GM21576 (cell line): ENCODE data around the gene SWAP70.
"Not testable (repeated sequence)": the region's sequence is repeated elsewhere in the genome, so short reads cannot be mapped to it uniquely, and the experiment has no call there.

Experiments used
- ATAC-seq: cut with Tn5 transposase; IDR thresholded peaks from one replicate; pipeline ENCODE4 v1.9.1; 2021; ENCODE audit warnings: mild to moderate bottlenecking, moderate library complexity; ENCODE audit not compliant: unreplicated experiment

The SWAP70 gene

DNA sequence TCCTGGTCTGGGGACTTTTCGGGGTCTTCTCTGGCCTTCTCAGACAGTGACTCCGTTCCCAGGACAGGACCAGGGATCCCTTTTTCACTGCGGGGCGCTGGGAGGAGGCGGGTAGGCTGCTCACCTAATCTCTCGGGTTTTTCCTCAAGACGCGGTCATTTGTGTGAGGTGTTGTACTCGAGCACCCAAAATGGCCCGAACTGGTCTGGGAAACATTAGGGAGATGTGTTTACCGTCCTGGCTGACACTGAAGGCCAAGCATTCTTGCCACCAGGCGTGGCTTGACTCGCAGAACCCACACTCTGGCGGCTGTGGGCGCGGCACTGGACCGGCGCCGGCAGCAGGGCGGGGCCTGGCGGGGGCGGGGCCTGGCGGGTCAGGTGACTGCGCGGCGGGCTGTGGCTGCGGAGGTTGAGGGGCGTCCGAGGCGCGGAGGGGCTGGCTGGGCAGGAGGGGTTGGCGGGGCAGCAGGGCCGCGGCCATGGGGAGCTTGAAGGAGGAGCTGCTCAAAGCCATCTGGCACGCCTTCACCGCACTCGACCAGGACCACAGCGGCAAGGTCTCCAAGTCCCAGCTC, at the start of gene SWAP70:
Gene SWAP70, plus strand, starts transcription at position 379 of the 577 bp plus-strand sequence. Its CDS starts 103 bp downstream, at position 482.
- peak; percentile 71 for ATAC-seq

DNA sequence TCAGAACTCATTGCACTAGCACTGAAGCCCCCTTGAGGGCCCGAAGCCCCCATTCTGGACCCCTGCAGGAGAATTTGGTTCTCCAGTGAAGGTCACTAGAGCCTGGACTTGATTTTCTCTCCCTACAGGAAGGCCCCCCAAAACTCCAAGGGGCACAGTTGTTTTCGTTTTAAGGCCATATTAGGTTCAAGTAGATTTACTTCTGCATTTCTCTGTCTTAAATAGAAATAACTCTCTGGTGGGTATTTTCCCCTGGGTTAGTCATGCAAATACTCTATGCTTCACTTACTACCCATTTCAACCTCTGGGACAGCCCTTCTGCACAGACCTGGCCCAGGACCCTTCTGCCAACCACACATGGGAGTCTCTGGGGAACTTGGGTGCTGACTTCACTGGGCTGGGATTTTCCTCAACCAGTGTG, 48.8 kb upstream of the SWAP70 start:
- ATAC-seq = peak; percentile 47

DNA sequence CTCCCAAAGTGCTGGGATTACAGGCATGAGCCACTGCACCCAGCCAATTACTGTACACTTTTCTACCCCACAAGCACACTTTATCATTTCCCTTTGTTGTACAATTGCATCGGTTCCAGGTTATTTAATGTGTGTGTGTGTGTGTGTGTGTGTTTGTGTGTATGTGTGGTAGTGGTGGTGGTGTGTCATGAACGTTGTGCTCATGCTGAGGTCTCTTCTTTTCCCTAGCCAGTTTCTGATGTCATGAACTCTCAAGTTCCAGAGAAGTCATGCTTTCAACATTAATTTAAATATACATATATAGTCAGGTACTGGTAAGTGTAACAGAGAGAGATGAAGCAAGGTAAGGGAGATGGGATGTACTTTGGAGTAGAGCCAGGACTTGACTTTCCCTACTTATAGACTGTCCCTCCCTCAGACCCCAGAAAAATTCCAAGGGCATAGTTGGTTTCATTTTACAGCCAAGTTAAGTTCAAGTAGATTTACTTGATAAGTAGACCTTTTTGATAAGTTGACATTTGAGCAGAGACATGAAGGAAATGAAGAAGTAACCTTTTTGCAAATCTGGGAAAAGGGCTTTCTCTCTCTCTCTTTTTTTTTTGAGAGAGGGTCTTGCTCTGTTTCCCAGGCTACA, 47.7 kb upstream of the SWAP70 start:
- no peak for ATAC-seq

DNA sequence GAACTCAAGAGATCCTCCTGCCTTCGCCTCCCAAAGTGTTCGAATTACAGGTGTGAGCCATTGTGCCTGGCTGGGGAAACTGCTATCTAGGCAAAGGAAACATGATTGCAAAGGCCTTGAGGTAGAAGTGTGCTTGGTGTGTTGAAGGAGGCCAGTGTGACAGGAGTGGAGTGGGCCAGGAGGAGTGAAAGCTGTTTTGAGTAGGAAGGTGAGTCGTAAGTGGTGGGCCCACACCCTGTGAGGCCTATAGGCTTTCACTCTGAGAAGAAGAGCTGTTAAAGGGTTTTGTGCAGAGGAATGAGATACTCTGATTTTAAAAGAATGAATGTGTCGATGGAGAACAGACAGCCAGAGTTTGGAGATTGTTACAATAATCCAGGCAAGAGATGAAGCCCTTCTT, 47.0 kb upstream of the SWAP70 start:
- no peak for ATAC-seq

DNA sequence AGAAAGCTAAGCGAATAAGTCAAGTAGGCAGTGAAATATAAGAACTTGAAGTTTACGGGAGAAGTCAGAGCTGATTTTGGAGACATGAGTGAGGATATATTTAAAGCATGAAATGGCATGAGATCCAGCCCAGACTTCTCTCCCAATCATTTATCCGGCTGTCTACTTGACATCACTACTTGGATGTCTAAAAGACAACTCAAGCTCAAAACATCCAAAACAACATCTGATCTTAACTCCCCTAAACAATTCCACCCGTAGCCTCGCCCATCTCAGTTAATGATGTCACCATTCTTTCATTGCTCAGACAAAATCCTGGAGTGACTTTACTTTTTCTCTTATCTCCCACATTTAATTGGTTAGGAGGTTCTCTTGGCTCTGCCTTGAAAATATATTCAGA, 45.9 kb upstream of the SWAP70 start:
- no peak for ATAC-seq

DNA sequence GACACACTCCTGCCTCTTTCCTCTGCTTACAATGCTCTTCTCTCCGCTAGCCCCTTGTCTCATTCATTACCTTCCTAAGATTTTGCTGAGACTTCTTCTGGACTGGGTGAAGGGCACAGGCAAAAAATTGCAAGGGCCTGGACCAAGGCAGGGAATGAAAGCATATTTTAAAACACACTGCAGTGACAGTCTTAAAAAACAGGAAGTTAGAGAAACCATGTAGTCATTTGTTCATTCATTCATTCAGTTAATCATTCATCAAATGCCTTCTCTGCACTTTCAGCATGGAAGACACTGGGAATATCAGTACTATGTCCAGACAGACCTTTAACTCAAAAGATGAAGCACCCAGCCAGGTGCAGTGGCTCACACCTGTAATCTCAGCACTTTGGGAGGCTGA, 44.9 kb upstream of the SWAP70 start:
- no peak for ATAC-seq

DNA sequence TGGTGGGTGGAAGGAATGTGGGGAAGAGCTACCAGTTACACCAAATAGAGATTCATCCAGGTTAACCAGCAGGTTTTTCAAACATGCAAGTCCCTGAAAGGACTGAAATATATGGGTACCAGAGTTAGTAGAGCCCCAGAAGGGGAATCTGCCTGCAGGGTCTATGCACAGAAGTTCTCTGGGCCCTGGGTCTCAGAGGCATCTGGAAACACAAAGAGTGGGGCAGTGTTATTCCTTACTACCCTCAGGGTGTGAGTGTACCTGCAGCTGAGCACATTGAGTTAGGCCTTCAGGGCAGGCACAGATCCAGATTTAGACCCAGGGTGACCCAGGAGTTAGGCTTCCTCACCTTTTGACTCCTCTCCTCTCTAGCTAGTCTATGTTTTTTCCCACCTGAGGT, 43.9 kb upstream of the SWAP70 start:
- ATAC-seq = no peak

DNA sequence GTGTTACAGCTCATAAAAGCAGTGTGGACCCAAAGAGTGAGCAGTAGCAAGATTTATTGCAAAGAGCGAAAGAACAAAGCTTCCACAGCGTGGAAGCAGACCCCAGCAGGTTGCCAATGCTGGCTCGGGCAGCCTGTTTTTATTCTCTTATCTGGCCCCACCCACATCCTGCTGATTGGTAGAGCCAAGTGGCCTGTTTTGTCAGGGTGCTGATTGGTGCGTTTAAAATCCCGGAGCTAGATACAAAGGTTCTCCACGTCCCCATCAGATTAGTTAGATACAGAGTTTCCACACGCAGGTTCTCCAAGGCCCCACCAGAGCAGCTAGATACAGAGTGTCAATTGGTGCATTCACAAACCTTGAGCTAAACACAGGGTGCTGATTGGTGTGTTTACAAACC, 41.5 kb upstream of the SWAP70 start:
- not testable (repeated sequence) for ATAC-seq

DNA sequence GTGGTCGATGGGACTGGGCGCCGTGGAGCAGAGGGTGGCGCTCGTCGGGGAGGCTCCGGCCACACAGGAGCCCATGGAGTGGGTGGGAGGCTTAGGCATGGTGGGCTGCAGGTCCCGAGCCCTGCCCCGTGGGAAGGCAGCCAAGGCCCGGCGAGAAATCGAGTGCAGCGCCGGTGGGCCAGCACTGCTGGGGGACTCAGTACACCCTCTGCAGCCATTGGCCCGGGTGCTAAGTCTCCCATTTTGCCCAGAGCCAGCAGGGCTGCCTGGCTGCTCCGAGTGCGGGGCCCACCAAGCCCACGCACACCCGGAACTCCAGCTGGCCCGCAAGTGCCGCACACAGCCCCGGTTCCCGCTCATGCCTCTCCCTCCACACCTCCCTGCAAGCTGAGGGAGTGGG, 40.8 kb upstream of the SWAP70 start:
- not testable (repeated sequence) for ATAC-seq

DNA sequence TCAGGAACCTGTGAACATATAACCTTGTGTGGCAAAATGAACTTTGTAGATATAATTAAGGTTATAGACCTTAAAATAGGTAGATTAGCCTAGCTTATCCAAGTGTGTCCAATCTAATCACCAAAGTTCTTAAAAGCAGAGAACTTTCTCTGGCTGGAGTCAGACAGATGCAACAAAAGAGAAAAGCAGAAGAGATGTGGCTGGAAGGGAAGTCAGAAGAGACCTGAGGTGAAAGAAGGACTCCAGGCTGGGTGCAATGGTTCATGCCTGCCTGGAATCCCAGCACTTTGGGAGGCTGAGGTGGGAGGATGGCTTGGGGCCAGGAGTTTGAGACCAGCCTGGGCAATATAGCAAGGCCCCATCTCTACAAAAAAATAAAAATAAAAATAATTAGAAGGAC, 39.4 kb upstream of the SWAP70 start:
- no peak for ATAC-seq

DNA sequence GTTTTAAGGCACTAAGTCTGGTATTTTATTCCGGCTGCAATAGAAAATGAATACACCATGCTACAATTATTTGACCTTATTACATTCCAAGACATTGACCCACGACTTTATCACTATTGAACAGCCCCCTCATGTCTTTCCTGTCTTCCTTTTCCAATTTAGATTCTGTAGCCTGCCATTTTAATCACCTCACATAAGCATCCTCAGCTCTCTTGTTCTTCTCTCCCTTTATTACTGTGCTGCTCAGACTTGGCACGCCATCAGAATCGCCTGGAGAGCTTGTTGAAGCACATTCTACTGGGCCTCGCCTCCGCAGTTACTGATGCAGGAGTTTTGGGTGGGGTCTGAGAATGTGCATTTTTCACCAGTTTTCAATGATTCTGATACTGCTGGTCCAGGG, 38.7 kb upstream of the SWAP70 start:
- ATAC-seq = no peak

DNA sequence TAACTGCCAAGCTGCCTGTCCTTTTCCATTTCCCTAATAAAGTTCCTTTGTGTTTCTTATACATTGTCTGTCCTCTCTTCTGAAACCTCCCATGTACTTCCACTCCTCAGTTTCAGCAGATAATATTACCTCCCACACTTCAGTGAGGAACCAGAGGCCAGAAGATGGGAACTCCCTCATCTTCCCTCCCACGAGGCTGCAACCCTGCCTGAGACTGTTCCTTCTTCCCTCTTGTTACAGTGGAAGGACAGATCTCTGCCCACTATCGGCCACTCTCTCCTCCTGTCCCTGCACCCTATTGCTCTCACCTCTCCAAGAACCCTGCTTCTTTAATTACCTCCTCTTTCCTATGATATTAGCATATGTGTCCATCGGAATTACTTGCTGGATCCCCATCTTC, 38.1 kb upstream of the SWAP70 start:
- no peak for ATAC-seq

DNA sequence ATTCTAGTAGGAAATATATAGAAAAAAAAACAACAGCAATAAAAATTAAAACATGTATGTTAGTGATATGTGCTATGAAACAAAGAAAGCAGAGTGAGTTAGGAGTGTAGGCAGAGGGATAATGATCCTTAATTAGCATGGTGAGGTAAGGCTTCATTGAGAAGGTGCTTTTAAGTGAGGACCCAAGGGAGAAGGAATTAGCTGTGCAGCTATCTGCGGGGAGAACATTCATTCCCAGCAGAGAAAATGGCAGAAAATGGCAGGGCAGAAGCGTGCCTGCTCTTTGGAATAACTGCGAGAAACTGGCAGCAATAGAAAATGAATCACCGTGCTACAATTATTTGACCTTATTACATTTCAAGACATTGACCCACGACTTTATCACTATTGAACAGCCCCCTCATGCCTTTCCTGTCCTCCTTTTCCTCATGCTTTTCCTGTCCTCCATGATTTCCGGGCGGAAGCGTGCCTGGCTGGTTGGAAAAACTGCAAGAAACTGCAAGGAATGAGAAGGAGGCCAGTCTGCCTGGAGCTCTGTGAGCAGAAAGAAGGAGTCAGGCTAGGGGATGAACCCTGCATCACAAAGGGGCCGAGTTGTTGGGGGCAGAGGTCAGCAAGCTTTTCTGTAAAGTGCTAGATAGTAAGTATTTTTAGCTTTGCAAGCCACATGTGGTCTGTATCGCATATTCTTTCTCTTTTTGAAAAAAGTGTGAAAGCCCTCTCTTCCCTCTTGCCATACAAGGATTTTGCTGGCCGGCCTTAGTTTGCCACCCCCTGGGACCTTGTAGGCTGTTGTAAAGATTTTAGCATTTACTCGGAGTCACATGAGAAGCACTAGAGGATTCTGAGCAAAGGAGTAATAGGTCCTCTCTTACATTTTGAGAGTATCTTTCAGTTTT, 37.1 kb upstream of the SWAP70 start:
- ATAC-seq = no peak

DNA sequence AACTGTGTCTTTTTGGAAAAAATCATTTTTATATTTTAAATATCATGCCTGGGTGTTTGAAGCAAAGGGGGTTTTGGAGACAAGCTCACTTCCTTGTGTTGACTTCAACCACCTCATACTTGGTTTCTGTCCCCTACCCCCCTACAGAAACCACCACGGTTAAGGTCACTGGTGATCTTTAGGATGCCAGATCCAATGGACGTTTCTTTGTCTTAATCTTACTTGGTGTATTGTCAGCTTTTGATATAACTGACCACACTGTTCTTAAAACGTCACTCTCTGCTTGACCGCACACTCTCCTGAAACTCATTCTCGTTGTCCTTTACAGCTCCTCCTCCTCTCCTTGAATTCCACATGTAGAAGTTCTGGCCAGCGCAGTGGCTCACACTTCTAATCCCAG, 34.8 kb upstream of the SWAP70 start:
- ATAC-seq = no peak

DNA sequence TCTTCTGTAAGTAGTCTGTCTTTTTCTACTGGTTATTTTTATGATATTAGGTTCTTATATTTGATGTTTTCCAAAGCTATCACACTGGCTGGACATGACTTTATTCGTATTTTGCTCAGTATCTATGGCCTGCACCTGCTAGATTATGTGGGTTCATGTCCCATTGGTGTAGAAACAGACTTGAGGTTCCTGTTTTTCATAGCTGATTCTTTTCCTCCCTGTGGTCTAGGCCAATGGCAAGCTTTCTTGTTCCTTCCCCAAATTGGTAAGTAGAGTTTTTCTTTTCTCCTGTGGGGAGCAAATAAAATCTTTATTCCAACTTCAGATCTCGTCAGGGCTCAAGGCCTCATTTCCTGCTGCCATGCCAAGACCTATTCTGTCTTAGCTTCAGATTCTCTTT, 30.2 kb upstream of the SWAP70 start:
- ATAC-seq = no peak

DNA sequence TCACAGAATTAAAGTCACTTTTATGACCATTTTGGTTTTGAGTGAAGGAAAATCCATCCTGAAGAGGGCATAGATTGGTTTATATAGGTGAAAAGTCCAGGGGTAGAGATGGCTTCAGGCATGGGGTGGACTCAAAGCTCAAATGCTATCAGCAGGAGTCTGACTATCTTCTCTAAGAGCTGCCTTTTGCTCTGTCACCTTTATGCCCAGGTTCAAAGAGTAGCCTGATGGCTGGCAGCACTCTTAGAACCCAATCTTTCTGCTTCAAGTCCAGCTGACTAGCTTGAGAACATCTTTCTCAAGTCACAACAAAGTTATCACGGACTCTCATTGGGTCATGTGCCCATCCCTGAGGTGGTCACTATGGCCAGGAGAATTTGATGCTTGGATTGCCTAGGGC, 27.2 kb upstream of the SWAP70 start:
- no peak for ATAC-seq

DNA sequence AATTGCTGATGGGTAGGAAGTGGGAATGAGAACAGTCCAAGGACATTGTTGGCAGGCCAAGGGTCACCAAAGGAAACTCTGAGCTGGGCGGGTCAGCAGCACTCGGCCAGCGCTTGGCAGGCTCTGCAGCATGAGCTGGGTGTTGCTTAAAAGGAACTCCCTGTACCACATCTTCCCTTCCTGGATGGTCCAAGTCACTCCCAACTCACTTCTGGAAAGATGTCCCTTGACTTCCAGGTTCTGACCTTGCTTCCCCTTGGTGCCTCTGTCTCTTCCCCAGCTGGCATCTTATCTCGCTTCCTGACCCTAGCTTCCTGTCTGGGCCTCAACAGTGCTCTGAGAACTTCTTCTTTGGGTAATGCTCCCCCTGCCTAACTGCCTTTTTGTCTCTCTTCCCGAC, 24.8 kb upstream of the SWAP70 start:
- ATAC-seq = no peak

DNA sequence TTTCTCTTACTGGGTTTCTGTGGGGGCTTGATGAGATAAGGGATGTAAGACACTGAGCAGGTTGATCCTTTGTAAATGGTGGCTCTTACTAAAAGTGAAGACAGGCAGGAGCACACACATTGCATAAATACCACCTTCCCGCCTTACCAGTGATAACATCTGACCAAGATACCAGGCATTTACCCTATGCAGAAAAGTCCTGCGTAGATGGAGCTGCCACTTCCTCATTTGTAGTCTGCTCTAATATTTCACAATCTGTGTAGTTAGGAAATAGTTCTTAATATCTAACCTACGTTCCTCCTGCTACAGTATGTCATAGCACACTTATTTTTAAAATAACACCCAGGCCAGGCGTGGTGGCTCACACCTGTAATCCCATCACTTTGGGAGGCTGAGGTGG, 23.9 kb upstream of the SWAP70 start:
- ATAC-seq = no peak

DNA sequence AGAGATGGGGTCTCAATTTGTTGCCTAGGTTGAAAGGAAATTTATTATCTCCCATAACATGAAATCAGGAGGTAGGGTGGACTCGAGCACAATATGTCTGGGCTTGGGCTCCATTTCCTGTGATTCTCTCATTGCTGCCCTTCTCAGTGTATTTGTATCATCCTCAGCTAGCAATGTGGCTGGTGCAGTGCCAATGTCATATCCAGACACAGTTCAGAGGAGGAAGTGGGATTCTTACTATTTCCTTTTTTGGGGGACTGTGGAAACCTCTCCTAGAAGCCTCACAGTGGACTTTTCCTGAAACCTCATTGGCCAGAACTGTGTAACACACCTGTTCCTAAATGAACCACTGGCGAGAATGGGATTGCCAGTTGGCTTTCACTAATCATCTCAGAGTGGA, 21.0 kb upstream of the SWAP70 start:
- no peak for ATAC-seq

DNA sequence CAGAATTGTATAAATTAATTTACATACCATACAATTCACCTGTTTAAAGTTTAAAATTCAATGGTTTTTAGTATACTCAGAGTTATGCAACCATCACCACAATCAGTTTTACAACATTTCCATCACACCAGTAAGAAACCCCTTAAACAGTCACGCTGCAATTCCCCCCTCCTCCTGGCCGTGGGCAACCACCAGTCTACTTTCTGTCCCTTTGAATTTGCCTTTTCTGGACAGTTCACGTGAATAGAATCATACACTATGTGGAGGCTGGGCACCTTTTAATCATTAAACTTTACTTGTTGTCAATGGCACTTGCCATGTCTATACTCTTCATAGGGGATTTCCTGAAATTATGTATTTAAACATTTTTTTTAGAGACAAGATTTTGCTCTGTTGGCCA, 20.1 kb upstream of the SWAP70 start:
- ATAC-seq = peak; percentile 71

DNA sequence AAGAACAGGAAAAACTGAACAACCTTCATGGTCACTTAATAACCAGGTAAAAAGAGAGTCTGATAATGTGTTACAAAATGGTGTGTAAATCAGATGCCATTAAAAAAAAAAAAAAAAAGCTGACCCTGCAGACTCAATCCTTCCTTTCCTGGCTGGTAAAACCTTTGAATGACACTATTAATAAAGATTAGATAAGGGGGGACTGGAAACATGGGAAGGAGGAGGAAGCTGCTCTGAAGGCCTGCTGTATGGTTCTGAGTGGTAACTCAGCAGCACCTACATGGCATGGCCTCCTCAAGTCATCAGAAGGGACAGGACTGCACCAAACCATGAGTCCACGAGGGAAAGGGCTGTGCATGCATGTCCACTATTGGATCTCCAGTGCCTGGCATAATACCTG, 18.0 kb upstream of the SWAP70 start:
- no peak for ATAC-seq

DNA sequence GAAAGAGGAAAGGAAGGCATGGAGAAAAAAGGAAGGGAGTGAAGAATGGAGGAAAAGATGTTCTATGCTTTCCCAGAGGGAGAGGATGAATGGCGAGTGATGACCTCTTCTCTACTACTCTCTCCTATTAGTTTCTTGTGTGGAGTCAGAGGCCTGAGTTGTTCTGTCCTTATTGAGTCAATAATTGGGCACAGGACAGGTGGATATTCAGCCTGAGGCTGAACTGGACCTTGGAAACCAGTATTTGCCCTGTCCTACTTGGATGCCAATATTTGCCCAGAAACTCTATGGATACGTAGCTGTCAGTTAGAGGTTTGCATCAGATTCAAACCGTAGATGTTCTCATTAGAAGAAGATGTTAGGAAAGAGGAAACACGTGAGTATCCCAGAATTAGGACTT, 17.6 kb upstream of the SWAP70 start:
- ATAC-seq = no peak
